BLaER1 (cell line): Measurements from ENCODE around the gene C15orf39.

Source experiments
- H3K27ac ChIP-seq: shearing (Covaris generic); formaldehyde crosslinking; 2 replicates; pipeline ENCODE4 v1.8.1; 2022
- H3K27me3 ChIP-seq: shearing (Covaris generic); formaldehyde crosslinking; 2 replicates; pipeline ENCODE4 v1.8.1; 2022
- H3K36me3 ChIP-seq: shearing (Covaris generic); formaldehyde crosslinking; 2 replicates; pipeline ENCODE4 v1.8.1; 2022
- H3K4me1 ChIP-seq: shearing (Covaris generic); formaldehyde crosslinking; 2 replicates; pipeline ENCODE4 v1.8.1; 2022
- H3K4me2 ChIP-seq: shearing (Covaris generic); formaldehyde crosslinking; 2 replicates; pipeline ENCODE4 v1.8.1; 2022
- H3K4me3 ChIP-seq: shearing (Covaris generic); formaldehyde crosslinking; 2 replicates; pipeline ENCODE4 v1.8.1; 2022
- H3K9ac ChIP-seq: shearing (Covaris generic); formaldehyde crosslinking; 2 replicates; pipeline ENCODE4 v1.8.1; 2022
- H3K9me3 ChIP-seq: shearing (Covaris generic); formaldehyde crosslinking; 2 replicates; pipeline ENCODE4 v1.8.1; 2022
- H4K20me1 ChIP-seq: shearing (Covaris generic); formaldehyde crosslinking; 2 replicates; pipeline ENCODE4 v1.8.1; 2022
- Cebpa-rat ChIP-seq: shearing (Covaris generic); IDR thresholded peaks from 2 replicates; pipeline ENCODE4 v1.8.1; 2022

C15orf39 gene

GRCh38 chr15:75208501-75209288 is 7.0 kb downstream of the C15orf39 start:
- Histone ChIP-seq H3K4me3 (no peak overlapping the region), H3K27ac (peak overlapping the region; percentile 75; the same call in 1 of the 2 replicates), H3K4me1 (peaks cover 78% of the 10 kb centered on the region), H3K27me3 (no peaks in the 10 kb centered on the region), H3K9ac (peak overlapping the region; percentile 11), H3K4me2 (peak overlapping the region; percentile 81), H4K20me1 (peaks cover 100% of the 10 kb centered on the region), H3K36me3 (peaks cover 83% of the 10 kb centered on the region), H3K9me3 (no peaks in the 10 kb centered on the region)
- TF ChIP-seq Cebpa-rat, result no peak

- Histone ChIP-seq H3K4me2 (peak overlapping the region; percentile 81), H4K20me1 (peaks cover 100% of the 10 kb centered on the region), H3K9me3 (no peaks in the 10 kb centered on the region), H3K9ac (peak overlapping the region; percentile 11; the same call in 1 of the 2 replicates), H3K27ac (peak overlapping the region; percentile 75; the same call in 1 of the 2 replicates), H3K36me3 (peaks cover 88% of the 10 kb centered on the region), H3K4me3 (no peak overlapping the region), H3K4me1 (peaks cover 72% of the 10 kb centered on the region), H3K27me3 (no peaks in the 10 kb centered on the region)
- no peak for TF ChIP-seq Cebpa-rat
These were observed 7.6 kb downstream of the C15orf39 start for GRCh38 chr15:75209289-75209676.

DNA sequence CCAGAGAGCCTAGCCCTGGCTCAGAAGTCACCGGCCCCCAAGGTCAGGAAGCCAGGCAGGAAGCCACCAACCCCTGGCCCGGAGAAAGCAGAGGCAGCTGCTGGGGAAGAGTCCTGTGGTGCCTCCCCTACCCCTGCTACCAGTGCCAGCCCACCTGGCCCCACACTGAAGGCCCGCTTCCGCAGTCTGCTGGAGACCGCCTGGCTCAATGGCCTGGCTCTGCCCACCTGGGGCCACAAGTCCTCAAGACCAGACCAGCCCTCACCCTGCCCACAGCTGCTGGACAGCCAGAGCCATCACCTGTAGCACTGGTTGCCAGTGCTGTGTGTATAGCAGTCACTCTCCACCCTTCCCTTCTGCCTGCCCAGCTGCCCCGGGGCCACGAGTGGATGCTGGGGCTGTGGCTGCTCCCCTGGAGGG is 9.1 kb downstream of the C15orf39 start:
- peaks cover 100% of the 10 kb centered on the region for H4K20me1 ChIP-seq
- peak overlapping the region; percentile 81 for H3K4me2 ChIP-seq
- H3K4me3 ChIP-seq, result peak overlapping the region; percentile 13; the same call in 1 of the 2 replicates
- peak overlapping the region; percentile 70 for H3K9ac ChIP-seq
- peaks cover 77% of the 10 kb centered on the region for H3K4me1 ChIP-seq
- H3K27me3 ChIP-seq, result no peaks in the 10 kb centered on the region
- TF ChIP-seq Cebpa-rat, result no peak
- H3K9me3 ChIP-seq, result no peaks in the 10 kb centered on the region
- peak overlapping the region; percentile 75 for H3K27ac ChIP-seq
- peaks cover 94% of the 10 kb centered on the region for H3K36me3 ChIP-seq

DNA sequence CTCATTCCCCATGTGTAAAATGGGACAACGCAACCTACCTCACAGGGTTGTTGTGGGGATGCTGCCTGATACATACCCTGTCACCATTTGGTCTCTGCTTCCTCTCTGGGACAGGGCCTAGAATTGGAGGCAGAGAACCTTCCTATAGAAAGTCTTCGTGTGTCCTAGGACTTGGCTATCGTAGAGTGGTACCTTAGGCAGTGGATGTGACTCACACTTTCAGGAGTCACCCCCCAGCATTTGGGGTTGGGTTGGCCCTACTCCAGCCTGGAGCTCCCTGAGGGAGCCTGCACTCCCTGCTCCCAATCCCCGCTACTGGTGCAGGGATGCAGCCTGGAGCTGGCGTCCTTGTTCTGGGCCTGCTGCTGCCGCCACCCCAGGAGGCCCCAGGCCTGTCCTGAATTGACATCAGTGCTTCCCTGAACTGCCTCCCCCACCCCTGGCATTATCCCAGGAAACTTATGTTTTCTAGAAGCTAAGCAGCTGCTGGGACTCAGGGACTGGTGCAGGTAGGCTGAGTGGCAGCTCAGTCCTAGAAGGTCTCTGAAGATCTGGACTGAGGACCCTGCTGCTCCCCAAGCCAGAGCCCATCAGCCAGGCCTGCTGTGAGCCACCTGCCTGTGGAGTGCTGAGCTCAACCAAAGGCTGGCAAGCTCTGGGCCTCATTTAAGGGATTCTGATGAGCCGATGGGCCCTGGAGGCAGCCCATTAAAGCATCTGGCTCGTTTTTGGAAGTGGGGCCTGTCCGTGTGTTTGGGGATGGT is 9.9 kb downstream of the C15orf39 start:
- H3K9me3 ChIP-seq, result no peaks in the 10 kb centered on the region
- H3K9ac ChIP-seq, result peak overlapping the region; percentile 34; the same call in 1 of the 2 replicates
- peaks cover 98% of the 10 kb centered on the region for H4K20me1 ChIP-seq
- H3K4me3 ChIP-seq, result no peak overlapping the region
- H3K27me3 ChIP-seq, result no peaks in the 10 kb centered on the region
- peaks cover 90% of the 10 kb centered on the region for H3K36me3 ChIP-seq
- H3K4me1 ChIP-seq, result peaks cover 82% of the 10 kb centered on the region
- H3K4me2 ChIP-seq, result peak overlapping the region; percentile 81; the same call in 1 of the 2 replicates
- peak overlapping the region; percentile 75; the same call in 1 of the 2 replicates for H3K27ac ChIP-seq
- no peak for TF ChIP-seq Cebpa-rat

DNA sequence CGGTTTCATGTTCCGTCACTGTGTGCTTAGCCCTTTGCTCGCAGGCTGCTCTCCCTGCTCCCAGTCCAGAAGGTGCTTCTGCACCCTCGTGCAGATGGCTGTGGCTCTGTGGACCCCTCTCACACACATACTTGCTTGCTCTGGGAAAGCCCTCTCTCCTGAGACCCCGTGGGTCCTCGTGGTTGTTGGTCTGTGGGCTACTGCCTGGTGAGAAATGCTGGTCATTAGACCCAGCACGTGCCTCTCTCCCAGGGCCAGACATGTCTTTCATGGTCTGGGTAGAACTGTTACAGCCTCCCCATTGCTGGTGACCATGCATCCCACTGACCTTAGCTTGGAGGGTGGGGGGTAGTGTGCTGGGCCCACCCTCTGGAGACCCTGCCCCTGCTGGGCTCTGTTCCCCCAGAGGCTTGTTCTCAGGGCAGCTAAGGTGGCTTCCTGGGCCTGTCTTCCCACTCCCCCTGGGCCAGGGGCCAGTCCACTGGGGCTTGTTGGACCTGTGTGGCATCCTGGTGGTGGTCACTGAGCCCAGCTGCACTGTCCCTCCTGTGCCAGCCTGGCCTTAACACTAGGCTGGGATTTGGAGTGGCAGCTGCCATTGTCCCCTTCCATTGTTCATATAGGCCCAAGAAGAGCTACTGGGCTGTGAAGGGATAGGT is 10.6 kb downstream of the C15orf39 start:
- no peak overlapping the region for H3K4me3 ChIP-seq
- peaks cover 76% of the 10 kb centered on the region for H3K4me1 ChIP-seq
- H3K9ac ChIP-seq, result peak overlapping the region; percentile 34; the same call in 1 of the 2 replicates
- peak overlapping the region; percentile 34; the same call in 1 of the 2 replicates for H3K27ac ChIP-seq
- TF ChIP-seq Cebpa-rat, result no peak
- no peaks in the 10 kb centered on the region for H3K27me3 ChIP-seq
- H3K9me3 ChIP-seq, result no peaks in the 10 kb centered on the region
- H3K36me3 ChIP-seq, result peaks cover 83% of the 10 kb centered on the region
- H4K20me1 ChIP-seq, result peaks cover 91% of the 10 kb centered on the region
- peak overlapping the region; percentile 12; the same call in 1 of the 2 replicates for H3K4me2 ChIP-seq

DNA sequence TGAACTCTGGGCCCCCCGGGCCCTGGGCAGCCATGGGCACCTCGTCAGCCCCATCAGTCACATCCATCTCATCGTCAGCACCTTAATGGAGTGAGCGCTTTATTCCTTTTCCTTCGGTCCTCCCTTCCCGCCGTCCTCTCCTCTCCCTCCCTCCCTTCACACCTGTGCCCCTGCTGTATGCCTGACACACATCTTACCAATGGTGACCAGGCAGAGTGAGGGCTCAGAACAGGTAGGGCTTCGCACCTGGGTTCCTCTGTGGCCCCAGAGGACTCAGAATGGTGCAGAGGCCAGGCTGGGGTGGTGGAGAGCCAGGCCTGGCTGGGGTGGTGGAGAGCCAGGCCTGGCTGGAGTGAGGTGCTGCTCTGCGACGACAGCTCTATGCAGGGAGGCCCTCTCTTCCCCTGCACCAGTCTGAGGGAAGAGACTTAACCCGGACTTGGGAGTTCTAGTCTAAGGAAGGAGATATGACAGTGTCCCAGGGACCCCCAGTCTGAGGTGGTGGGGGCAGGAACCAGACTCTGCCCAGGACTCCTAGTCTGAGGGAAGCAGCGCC is 11.6 kb downstream of the C15orf39 start:
- Histone ChIP-seq H3K36me3 (peaks cover 73% of the 10 kb centered on the region), H3K27me3 (no peaks in the 10 kb centered on the region), H3K9me3 (no peaks in the 10 kb centered on the region), H3K9ac (no peak overlapping the region), H4K20me1 (peaks cover 82% of the 10 kb centered on the region), H3K4me3 (no peak overlapping the region), H3K4me1 (peaks cover 66% of the 10 kb centered on the region), H3K4me2 (no peak overlapping the region), H3K27ac (no peak overlapping the region)
- TF ChIP-seq Cebpa-rat, result no peak

DNA sequence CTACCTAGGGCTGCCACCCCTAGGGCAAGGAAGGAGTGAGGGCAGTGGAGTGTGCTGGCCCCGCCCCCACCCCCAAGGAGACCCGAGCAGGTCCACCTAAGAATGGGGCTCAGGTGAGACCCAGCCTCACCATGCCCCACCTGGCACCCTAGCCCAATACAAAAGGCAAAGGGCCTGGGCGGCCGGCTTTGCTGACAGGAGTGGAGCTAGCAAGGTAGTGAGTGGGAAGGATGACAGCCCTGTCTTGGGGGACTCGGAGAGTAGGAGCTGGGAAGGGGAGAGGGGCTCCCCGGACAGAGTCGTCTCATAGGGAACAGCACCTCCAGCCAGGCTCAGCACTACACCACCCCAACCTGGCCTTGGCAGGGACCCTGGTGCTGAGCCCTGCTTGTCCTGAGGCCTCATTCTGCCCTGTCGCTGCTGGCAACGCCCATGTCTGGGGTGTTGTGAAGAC is 12.1 kb downstream of the C15orf39 start:
- H3K27me3 ChIP-seq, result no peaks in the 10 kb centered on the region
- peaks cover 68% of the 10 kb centered on the region for H3K36me3 ChIP-seq
- H3K9ac ChIP-seq, result no peak overlapping the region
- H3K27ac ChIP-seq, result no peak overlapping the region
- no peak for TF ChIP-seq Cebpa-rat
- no peaks in the 10 kb centered on the region for H3K9me3 ChIP-seq
- H3K4me3 ChIP-seq, result no peak overlapping the region
- peaks cover 77% of the 10 kb centered on the region for H4K20me1 ChIP-seq
- no peak overlapping the region for H3K4me2 ChIP-seq
- peaks cover 61% of the 10 kb centered on the region for H3K4me1 ChIP-seq

DNA sequence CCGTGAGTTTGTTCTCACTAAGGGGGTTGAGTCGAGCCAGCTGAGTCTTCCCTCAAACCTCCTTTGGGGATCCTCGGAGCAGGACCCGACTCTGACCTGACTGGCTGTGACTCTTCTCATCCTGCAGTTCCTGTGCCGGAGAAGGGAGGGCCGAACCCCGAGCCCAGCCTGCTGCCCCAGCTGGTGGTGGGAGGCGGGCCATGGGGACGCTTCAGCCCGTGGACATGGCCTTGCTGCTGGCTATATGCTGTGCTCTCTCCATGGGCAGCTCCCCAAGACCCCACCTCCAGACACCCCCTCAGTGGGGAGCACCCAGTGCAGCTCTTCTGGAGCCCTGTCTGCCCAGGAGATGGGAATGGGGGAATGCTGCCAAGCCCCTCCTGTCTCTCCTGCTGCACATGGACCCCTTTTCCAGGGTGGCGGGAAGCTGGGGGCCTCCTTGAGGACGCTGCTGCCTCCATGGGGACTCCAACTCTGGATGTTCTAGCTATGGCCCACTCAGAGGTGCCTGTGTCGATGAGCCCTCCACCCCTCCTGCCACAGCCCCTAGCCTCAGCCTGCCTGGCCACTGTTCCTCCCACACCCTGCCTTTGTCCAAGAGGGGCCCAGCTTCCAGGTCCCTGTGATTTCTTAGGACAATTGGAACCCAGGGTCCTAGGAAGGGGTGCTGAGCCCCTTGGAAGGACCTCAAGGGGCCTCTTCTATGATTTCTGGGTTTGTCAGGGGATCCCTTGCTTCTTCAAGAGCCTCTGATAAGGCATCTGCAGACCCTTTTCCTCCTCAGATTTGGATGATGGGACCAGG is 12.8 kb downstream of the C15orf39 start:
- Histone ChIP-seq H4K20me1 (peaks cover 70% of the 10 kb centered on the region), H3K4me3 (no peak overlapping the region), H3K4me2 (no peak overlapping the region), H3K9ac (no peak overlapping the region), H3K36me3 (peaks cover 61% of the 10 kb centered on the region), H3K4me1 (peaks cover 54% of the 10 kb centered on the region), H3K9me3 (no peaks in the 10 kb centered on the region), H3K27me3 (no peaks in the 10 kb centered on the region), H3K27ac (no peak overlapping the region)
- TF ChIP-seq Cebpa-rat, result no peak
